NCI-H526 treated with DMSO at 0.1 percent for 48 hours (cell line): ENCODE data around the gene ACOT9.
"Not testable (repeated sequence)": the region's sequence is repeated elsewhere in the genome, so short reads cannot be mapped to it uniquely, and the experiment has no call there.

ENCODE experiments used
- DNase-seq: peaks from one replicate; lab custom pipeline; 2025; lab: John Stamatoyannopoulos, UW

Gene ACOT9

DNA sequence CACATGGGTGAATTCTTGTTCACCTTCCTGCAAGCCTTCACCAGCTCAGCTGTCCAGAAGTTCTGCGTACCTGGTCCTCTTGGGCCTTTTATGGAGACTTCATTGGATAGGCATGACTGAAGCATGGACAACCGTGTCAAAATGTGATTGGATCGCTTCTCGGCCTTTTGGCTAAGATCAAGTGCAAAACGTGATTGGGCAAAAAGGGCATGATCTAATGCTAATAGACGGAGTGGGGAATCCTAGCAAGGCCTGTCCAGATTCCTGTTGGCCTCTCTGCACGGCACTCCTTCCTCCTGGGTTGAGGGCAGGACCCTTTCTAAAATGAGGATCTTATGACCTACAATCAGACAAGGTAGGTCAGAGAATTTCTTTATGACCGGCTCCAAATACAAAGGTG is 50.9 kb downstream of the ACOT9 start:
- DNase-seq: no peak

DNA sequence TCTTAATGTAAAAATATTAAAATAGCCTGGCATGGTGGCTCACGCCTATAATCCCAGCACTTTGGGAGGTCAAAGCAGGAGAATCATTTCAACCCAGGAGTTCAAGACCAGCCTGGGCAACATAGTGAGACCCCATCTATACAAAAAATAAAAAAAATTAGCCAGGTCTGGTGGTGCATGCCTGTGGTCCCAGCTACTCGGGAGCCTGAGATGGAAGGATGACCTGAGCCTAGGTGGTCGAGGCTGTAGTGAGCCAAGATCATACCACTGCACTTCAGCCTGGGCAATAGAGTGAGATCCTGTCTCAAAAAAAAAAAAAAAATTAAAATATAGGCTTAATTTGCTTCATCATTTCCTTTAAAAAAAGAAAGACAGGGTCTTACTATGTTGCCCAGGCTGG is 66.6 kb downstream of the ACOT9 start:
- DNase-seq: not testable (repeated sequence)

DNA sequence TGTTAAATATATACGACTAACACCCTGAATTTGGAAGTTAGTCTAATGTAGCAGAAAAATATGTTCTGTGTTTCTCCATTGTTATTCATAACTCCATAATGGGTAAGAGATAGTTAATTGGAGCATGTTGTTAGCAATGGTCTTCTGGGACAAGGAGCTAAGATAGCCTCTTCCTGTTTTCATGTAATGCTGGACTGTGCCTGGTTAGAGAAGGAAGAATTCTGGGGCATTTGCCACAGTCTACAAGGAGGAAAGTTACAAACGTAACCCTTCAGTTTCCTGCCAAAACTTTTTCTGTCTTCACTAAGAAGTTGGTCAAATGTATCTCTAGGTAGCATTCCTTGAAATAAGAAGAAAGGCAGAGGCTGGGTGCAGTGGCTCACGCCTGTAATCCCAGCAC is 70.0 kb downstream of the ACOT9 start:
- no peak for DNase-seq

DNA sequence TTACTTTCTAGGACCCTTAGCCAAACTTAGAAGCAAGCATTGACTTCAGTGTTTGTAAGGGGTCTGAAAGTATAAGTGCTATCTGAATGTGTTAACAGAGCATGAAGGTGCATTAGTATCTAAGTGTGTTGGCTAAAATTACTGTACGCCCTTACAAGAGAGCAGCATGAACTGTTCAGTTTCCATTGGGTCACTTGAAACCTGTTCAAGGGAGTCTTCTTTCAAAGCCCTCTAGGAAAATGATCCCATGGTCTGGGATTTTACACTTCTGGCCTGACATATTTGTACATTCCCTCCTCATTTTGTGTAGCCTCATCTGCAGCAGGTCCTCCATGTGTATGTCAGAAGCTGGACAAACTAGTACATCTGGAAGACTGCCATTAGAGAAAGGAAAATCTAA is 72.5 kb downstream of the ACOT9 start:
- no peak for DNase-seq

DNA sequence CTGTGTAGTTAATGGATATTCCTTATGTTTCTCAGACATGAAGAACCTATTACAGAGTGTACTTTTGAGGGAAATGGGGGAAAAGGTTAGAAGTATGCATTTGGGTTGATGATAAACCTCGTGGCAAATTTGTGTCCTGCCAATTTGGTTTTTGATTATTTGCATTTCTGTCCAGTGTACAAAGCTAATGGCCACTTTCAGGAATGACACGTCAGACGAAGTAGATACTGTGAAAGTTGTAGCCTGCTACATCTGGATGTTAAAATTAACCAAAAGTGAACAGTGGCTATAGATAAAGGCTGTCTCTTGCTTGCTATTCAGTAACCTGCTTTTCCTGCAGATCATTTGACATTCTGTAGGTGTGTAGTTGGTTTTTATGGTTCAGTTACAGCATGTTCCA is 74.7 kb downstream of the ACOT9 start:
- no peak for DNase-seq

DNA sequence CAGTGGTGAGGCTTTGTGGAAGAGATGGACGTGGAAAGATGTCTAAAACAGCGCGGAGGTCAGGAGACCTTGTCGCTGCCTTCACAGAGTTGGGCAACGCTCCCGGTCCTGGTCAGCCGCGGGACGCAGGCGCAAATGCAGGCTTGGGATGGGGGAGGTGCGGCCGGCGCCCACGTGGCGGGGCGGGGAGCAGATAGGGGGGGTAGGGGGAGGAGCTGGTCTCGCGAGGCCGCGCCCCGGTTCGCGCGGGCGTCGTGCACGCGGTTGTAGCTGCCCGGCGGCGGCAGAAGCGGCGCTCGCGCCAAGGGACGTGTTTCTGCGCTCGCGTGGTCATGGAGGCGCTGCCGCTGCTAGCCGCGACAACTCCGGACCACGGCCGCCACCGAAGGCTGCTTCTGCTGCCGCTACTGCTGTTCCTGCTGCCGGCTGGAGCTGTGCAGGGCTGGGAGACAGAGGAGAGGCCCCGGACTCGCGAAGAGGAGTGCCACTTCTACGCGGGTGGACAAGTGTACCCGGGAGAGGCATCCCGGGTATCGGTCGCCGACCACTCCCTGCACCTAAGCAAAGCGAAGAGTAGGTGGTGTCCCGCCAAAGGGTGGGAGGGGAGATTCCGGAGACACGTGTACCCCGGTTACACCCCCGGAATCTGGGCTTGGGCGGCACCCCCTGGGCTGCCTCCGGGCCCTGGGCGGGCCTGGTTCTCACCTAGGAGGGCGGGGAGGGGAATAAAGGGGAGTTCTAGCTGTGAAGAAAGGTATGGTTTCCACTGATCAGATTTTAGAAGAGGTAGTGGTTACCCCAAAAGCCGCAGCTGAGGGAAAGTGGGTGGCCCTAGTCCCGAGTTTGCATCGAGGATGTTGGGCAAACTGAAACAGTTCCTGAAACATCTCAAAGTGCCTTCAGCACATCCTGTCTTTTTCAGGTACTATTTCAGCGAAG is 75.6 kb downstream of the ACOT9 start, which contains the start of gene PRDX4:
Gene PRDX4 (plus strand): TSS at position 255 of the 939 bp plus-strand sequence. CDS start 78 bp downstream, at position 333.
- peak; percentile 83 for DNase-seq

DNA sequence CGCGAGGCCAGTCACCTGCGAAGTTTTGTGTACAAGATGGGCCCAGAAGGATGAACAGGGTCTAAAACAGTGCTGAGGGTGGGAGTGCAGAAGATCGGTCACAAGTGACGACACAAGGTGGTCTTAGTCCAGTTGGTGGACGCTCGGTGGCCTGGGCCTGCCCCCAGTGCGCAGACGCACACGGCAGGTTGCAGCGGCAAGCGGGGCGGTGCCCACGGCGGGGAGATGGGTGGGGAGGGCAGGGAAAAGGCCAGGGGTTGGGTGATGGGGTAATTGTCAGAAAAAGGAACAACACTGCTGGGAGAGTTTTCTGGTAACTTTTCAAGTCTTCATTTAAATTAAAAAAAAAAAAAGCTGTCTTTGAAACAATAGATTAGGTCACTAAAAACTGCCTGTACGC is 76.8 kb downstream of the ACOT9 start:
- no peak for DNase-seq

DNA sequence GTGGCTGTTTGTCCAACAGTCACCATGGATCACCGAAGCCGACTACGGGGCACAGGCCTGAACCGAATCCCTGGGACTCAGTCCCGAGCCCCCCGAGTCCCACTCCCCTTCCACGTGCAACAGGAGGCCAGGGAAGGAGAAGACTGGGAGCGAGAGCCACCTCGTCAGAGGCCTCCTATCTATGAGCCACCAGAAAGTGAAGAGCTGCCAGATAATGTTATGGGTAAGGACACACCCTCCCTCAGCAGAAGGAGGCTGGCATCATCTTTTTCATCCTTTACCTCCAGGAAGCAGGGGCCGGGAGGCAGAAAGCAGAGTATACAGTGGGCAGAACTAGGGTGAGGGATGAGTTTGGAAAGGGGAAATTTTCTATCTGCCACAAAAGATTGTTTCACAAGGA is 78.6 kb downstream of the ACOT9 start:
- no peak for DNase-seq

DNA sequence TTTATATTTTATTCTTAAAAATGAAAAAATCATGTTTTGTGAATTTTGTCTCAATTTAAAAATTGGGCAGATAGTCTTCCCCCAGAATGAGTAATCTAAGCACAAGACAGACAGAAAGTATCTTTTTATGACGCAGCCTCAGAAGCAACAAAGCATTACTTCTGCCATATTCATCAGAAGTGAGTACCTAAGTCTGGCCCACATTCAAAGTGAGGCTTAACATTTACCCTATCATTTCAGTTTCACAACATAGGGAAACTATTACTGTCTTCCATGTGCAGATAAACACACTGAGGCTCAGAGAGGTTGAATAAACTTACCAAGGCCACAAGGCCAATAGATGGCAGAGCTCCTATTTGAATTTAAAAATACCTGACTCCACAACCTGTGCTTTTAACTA is 80.2 kb downstream of the ACOT9 start:
- no peak for DNase-seq

DNA sequence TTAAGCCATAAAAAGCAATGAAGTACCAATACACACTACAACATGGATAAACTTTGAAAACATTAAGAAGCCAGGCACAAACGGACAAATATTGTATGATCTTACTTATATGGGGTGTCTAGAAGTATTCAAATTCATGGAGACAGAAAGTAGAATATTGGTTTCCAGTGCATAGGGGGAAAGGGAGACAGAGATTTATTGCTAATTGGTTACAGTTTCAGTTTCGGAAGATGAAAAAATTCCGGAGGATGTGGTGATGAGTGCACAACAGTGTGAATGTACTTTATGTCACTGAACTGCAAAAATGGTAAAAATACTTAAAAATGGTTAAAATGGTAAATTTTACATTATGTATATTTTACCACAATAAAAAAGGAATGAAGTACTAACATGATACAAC is 80.9 kb downstream of the ACOT9 start:
- DNase-seq: no peak

DNA sequence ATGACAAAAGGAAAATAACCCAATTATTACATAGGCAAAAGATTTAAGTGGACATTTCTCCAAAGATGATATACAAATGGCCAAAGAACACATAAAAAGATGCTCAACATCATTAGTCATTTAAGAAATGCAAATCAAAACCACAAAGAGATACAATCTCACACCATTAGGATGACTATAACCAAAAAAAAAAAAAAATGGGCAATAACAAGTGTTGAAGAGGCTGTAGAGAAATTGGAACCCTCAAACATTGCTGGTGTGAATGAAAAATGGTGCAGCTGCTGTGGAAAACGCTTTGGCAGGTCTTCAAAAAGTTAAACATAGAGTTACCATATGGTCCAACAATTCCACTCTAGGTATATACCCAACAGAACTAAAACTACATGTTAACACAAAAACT is 81.4 kb downstream of the ACOT9 start:
- no peak for DNase-seq

DNA sequence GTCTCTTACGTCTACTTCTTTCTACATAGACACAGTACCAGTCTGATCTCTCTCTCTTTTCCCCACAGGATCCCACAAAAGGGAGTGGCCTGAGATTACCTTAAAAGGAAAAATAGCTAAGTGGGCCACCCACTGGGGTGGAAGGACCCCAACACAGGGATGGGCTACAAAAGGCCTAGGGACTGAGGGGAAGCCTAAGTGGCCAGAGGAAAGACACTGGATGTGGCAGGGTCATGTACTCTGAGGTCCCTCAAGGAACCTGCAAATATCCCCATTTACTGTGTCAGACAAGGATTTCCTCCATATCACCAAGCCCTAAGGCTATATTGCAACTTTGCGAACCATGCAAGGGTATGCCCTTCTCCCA is 82.3 kb downstream of the ACOT9 start:
- DNase-seq: no peak

DNA sequence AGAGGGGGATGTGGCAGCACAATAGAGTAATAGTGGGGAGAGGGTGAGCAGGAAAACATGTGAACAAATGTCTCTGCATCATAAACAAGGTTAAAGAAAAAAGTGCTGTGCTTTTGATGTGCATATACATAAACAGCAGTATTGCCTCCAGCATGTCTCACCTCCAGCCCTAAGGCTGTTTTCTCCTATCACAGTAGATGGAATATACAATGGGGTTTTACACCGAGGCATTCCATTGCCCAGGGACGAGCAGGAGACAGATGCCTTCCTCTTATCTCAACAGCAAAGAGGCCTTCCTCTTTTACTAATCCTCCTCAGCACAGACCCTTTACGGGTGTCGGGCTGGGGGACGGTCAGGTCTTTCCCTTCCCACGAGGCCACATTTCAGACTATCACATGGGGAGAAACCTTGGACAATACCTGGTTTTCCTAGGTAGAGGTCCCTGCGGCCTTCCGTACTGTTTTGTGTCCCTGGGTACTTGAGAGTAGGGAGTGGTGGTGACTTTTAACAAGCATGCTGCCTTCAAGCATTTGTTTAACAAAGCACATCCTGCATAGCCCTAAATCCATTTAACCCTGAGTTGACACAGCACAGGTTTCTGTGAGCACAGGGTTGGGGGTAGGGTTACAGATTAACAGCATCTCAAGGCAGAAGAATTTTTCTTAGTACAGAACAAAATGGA is 82.9 kb downstream of the ACOT9 start:
- DNase-seq: not testable (repeated sequence)

DNA sequence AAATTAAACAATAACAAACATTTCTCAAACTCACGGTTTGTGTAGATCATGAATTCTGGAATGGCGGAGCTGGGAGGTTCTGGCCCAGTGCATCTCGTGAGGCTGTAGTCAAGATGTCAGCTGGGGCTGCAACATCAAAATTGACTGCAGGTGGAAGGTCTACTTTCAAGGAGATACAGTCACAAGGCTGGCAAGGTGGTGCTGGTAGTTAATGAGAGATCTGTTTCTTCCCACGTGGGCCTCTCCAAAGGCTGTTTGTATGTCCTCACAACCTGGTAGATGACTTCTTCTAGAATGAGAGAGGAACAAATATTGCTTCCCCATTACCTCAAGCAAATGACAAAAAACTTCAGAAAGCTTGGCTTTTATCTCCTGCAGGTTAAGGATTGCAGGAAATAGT is 83.7 kb downstream of the ACOT9 start:
- DNase-seq: no peak

DNA sequence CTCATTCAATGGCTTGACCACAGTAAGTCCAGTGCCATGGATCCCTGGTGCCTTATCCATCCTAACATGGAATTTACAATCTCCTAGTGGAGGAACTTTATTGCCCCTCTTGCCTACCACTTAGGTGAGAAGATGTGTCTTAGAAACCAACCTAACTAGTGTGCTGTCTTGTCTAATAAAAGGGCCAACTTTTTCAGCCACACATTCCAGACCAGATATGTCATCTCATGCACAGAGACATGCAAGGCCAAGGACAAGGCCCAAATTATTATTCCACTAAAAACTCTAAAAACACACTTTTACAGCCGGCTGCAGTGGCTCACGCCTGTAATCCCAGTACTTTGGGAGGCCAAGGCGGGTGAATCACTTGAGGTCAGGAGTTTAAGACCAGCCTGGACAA is 86.4 kb downstream of the ACOT9 start:
- DNase-seq: no peak

DNA sequence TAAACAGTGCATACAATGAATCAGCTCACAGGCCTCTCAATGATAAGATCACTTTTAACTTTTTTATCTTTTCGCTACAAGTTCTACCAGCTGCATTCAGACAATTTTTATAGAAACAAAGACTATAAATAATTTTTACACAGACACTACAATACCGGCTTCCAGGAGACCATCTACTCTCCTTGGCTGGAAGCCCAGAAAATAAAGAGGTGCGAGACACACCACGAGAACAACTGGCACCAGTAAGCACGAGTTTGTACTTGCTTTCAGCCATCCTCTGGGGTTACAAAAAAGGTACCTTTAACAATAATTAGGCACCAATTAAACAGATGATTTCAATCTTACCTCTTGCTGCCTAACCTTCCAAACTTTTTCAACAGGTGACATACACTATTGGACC is 87.0 kb downstream of the ACOT9 start:
- no peak for DNase-seq
